T-helper 2 cell treated with Interferon-gamma antibody and Interleukin-4, amounts not matched to agents 100 ng/mL and 5 ng/mL, for 36 hours (primary cell): ENCODE data around the gene FRAS1. TPM values are rescaled to one million over a fixed set of nuclear protein-coding genes. Genes with fewer than 3 reads are reported as not detected.
"Not testable (repeated sequence)": the region's sequence is repeated elsewhere in the genome, so short reads cannot be mapped to it uniquely, and the experiment has no call there.

Experiments
- intact Hi-C: fragments of 100-400 bp; cut with micrococcal nuclease; formaldehyde crosslinking; loops from one replicate; pipeline ENCODE4 v1.15.1; 2023
- total RNA-seq: library from RNA; stranded (reverse); gene quantifications from 2 replicates; pipeline ENCODE4 v1.2.3, GENCODE V29; 2022

The FRAS1 gene
- total RNA-seq, 1 donor from 2014 or later, result not detected

DNA sequence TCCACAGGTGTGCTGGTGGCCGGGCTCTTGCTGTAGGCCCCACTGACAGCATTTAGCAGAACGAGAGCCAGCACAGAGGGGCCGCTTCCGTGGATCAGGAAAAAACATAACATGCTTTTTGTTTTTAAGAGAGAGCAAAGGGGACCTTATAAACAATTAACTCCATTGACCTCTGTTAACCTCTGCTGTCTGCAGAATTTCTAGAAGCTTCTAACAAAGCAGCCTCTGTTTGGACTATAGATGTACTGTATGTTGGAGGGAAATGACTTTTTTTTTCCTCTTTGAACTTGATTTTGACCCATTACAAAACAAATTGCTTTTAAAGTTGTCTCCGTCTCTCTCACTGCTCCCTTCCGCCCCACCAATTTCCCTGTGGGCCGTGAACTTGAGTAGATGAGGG lies 210.7 kb downstream of the FRAS1 start:
- intact Hi-C loops, result no loop called here

DNA sequence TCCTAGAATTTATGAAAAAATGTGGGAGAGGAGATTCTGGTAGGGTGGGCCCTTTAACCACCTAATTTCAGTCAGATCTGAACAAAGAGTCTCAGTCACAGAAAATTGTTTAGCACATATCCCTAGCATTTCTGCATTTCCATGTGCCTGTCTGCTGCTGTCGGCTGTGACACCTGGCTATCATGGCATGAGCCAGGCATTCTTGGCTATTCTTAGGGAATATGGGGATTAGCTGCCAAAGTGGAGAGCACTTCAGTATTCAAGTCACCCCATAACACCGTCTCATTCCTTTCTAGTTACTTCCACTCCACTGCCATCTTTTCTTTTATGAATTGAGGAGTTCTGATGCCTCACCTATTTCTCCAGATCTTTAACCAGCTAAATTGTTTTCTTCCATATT lies 211.5 kb downstream of the FRAS1 start:
- intact Hi-C loops, result no loop called here

DNA sequence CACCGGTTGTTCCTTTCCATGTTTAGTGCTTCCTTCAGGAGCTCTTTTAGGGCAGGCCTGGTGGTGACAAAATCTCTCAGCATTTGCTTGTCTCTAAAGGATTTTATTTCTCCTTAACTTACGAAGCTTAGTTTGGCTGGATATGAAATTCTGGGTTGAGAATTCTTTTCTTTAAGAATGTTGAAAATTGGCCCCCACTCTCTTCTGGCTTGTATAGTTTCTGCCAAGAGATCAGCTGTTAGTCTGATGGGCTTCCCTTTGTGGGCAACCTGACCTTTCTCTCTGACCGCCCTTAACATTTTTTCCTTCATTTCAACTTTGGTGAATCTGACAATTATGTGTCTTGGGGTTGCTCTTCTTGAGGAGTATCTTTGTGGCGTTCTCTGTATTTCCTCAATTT lies 218.3 kb downstream of the FRAS1 start:
- intact Hi-C loops, result not testable (repeated sequence)

DNA sequence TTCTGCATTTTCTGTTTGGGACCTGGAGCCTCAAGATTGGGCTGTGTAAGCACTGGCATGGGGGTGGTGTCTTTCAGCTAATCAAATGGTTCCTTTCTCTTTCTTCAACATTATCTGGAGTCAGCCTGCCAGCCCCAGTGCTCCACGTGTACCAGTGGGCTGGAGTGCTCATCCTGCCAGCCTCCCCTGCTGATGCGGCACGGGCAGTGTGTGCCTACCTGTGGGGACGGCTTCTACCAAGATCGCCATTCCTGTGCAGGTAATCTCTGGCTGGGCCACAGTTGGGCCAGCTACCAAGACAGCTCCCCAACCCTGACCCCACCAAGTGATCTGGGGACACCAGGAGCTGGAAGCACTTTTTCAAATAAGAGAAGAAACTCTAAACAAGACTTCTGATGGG lies 229.2 kb downstream of the FRAS1 start:
- intact Hi-C loops, result no loop called here

DNA sequence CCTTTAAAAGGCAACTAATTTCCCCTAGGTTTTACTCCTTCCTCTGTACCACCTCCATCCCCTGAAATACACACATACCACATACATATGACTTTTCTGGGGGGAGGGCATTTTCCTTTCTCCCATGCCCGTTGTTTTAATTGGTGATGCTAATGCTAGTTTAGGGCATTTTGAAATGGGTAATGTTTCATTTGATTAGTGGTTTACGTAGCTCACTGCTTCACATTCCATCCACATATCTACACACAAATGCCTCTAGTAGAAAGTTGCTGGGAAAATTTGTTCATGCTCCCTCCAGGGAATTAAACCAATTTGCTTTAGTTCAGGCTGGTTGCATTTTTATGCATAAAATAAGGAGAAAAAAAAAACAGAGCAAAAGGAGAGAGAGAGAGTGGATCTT lies 231.2 kb downstream of the FRAS1 start:
- intact Hi-C loops, result no loop called here

DNA sequence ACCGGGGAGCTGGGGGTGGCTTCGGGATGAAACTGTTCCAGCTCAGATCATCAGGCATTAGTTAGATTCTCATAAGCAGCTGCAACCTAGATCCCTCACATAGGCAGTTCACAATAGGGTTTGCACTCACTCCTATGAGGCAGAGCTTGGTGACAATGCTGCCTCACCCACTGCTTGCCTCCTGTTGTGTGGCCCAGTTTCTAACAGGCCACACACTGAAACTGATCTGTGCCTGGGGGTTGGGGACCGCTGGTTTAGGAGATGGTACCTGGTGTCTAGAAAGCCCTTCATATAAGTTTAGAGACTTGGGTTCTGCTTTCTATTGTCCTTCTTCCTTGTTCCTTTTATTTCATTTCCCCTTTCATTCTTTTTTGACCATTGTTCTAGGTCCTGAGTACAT lies 234.2 kb downstream of the FRAS1 start:
- intact Hi-C loops, result no loop called here

DNA sequence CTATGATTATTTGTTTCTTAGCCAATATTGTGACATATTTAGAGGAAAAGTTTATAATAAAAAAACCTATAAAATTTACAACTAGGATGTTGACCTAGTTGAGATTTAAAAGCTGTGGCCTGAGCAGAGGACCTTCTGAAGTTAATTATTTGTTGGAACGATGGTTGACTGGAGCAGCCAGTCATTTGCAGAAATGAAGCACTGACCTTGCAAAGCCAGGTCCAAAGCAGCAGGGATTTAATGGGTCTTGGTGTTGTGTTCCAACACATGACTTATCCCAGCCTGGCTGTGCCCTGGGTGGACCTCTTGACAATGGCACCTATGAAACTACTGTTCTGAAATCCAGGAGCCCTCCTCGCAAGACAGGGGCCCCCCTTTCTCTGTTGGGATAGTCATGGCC lies 235.2 kb downstream of the FRAS1 start:
- intact Hi-C loops, result no loop called here

DNA sequence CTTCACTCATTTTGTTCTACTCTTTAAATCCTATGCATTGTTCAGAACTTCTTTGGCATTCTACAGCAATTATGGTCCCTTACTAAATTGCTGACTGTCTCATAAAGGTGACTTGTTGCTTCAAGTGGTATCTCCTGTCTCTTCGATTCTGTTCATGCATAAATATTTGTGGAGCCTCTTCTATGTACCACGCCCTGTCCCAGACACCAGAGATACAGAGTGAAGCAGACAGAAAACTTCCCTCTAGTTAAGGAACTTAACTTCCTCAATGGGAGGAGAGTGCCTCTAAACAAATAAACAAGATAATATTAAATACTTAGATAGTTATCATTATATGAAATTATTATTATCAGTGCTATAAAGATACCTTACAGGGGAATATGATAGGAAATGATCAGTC lies 235.7 kb downstream of the FRAS1 start:
- intact Hi-C loops, result no loop called here

DNA sequence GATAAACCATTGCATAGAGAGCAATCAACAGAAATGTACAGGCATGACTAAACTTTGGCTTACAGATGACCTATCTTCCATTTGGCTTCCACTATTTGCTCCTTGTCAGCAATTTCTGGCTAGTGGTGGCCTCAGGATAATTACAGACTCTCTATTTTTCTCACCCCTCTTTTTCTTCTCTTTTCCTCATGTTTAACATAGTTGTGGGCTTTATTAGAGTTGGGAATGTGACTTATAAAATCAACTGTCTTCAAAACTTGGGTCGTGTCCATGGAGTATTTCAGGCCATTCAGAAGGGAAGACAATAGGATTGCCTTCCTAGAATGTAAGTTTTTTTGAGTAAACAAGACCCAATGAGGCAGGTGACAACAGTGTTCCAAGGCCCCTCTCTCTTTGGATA lies 236.2 kb downstream of the FRAS1 start:
- intact Hi-C loops, result no loop called here

DNA sequence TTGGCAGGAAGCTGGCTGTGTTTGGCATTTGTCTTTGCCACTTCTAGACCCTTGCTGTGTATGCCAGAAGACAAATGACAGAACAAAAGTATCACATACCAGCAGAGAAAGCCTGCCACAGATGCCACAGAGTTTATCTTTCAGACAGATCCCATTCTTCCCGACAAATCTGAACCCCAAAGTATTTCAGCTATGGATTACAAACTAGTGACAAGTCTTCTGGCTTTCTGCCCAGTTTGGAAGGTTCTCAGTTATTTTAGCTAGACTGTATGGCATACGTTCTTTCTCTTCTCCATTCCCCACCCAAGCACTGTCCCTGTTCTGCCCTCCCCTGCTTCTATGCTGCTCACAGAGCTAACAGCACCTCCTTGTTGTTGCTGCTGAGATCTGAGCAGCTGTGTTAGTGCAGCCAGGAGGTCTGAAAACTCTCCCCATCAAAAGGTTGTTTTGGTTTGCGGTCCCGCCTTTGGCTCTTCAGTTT lies 236.7 kb downstream of the FRAS1 start:
- intact Hi-C loops, result no loop called here

DNA sequence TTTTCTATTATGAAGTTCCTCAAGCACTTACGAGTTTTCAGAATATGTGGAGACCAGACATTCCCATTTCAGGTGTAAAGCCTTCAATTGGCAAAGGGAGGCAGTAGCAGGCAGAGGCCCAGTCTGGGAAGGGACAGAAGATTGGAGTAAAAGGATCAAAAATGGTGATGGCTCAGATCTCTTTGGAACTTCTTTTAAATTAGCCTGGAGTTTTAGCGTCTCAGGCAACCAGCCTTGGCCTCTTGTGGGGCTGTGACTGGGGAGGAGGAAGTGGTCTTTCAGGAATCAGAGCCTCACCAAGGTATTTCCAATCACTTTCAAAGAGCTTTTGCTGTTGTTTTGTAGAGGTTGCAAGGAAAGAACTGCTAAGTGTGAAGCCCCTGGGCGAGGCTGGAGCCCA lies 239.1 kb downstream of the FRAS1 start:
- intact Hi-C loops, result no loop called here

DNA sequence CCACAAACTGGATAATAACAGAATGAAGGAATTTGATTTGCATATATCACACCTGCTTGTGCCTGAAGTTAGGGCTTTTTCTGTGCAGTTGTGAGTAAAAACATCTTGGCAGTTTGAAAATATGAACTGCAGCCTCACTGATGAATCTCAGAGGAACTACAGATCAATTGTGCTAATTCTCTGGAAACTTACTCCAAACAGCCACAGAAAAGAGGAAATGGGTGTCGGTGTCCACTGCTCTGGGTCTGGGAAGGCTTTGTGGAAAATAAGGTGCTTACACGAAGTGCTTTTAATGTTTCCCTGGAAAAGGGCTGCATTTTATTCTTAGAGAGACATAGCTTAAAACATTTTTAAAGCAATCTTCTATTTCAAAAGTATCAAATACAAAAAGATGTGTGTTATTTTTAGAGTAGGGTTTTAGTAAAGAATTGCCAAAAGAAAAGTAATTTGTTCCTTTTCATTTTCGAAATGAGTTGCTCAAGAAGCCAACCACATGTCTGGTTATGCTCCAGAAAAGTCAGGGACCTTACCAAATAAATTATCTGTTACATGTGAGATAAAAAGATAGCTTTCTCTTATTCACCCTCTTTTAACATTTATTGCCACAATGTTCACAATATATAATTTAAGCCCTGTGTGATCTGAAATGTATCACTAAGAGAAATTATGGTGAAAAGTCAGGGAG lies 240.1 kb downstream of the FRAS1 start:
- intact Hi-C loops, result no loop called here

DNA sequence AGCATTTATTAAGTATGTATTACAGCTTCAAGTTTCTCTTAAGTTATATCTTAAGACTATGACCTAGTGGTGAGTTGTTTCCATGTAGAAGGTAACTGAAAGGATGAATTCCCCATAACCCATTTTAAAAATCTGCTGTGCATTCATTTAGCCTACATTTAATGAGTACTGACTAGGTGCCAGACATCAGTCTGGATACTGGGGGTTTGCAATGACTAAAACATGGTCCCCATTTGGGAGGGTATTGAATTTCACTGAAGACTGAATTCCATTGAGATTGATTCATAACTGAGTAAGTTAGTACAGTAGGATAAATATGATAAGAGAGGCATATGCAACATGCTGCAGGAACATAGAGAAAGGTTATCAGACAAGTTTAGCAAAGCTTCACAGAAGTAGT lies 241.5 kb downstream of the FRAS1 start:
- intact Hi-C loops, result no loop called here

DNA sequence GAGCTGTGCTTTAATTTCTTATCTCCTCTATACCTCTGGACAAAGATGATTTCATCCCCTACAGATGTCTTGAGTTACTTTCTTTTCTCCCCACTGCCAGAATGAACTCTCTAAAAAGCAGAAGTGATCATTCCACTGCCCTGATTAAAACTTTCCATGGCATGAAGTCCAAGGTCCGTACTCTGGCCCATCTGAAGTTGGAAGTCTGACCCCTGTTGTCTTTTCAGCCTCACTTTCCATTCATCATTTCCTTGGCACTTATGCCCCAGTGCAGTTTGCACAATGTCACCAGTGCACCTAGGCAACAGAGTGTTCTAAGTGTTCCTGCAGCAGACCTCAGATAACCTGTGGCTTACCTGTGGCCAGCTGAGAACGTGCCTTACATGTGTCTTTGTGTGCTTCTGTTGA lies 242.4 kb downstream of the FRAS1 start:
- intact Hi-C loops, result no loop called here

DNA sequence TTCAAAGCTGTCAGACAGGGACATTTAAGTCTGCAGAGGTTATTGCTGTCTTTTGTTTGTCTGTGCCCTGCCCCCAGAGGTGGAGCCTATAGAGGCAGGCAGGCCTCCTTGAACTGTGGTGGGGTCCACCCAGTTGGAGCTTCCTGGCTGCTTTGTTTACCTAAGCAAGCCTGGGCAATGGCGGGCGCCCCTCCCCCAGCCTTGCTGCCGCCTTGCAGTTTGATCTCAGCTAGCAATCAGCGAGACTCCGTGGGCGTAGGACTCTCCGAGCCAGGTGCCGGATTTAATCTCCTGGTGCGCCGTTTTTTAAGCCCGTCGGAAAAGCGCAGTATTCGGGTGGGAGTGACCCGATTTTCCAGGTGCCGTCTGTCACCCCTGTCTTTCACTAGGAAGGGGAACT lies 250.1 kb downstream of the FRAS1 start:
- intact Hi-C loops, result not testable (repeated sequence)

DNA sequence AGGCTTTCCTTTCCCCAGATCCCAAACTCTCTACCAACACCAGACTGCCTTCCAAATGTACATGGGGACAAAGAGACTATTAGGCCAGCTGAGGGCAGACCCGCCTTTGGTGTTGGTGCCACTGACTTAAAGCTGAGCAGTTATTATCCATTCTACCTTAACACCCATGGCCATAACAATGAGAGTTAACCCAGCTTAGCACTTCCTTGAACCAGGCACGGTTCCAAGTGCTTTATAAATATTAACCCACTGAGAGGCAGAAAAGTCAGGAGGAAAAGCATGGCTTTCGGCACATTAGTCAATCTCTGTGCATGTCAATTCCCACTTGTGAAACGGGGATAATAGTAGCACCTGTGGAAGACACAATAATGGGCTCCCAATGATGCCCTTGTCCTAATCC lies 251.4 kb downstream of the FRAS1 start:
- intact Hi-C loops, result no loop called here

DNA sequence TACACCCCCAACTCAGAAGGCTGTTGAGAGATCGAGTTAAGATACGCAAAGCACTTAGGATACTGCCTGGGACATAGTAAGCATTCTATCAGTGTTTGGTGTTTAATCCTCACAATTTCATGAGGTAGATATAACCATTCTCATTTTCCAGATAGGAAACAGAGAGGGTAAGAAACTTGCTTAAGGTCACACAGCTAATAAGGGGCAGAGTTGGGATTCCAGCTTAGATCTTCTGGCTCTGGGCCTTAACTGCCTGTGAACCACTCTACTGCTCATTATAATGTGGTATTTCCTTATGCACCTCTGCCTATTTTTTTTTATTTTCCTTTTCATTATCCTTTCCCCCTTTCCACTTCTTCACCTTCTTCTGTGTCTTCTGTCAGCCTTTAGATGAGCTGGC lies 252.2 kb downstream of the FRAS1 start:
- intact Hi-C loops, result no loop called here

DNA sequence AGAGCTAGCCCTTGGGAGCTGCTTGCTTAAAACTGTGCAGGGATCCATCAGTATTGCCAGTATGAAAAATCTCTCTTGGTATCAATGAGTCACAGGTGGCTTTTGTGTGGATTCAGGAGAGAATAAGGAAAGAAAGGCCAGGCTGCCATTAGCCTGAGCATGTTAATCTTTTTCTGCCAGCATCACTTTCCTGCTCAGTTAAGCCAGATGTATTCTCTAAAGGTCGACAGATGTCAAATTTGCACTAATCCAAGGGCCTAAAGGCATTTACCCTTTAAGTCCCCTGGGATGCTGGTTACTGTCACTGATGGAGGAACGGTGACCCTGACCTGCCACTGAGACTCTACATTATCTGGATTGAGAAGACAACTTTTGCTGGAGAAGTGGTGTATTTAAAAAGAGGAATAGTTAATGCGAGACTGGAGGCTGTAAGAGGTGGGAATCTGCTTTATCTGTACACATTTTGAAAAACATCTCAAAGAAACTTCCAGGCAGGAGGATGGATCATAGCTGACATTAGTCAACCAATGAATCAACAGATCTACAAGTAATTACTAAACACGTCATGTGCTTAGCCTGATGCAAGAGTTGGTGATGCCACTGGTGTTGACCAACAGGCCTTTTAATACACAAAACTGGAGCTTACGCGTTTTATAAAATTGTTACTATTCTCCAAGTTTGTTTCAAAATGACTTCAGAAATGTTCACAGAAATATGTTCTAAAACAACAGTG lies 253.1 kb downstream of the FRAS1 start:
- intact Hi-C loops, result loop anchor here (10.0 kb wide), 1 partner anchor 205 kb away; no protein-coding TSS in a partner anchor

DNA sequence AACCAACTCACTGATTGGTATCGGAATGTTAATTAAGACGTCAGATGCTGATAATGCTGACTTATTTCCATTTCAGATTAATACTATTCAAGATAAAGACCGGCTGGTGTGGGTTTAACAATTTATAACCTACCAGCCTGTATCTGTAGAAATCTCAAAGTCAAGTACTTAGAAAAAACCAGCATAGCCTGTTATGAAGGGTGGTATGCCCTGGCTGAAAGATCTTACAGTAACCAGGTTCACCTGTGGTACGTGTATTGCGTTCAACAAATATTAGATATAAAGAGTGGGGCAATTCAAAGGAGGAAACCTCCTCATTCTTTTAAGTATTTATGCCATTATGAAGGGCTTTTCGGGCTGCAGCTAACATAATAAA lies 253.6 kb downstream of the FRAS1 start:
- intact Hi-C loops, result loop anchor here (10.0 kb wide), 1 partner anchor 204 kb away; no protein-coding TSS in a partner anchor

DNA sequence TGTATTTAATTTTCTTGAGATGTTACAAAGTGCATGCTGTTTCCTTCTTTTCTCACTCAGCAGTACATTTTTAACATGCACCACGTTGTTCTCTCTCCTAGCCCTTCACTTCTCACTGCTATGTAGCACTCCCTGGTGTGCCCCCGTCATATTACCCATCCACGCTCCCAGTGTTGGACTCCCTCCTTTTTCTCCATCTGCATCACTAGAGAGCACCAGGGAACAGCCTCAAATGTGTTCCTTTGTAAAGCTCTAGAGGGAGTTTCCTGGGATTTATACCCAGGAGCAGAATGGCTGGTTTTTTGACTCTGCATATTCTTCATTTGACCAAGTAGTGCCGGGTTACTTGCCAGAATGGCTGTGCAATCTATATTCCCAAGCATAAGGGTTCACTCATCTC lies 254.2 kb downstream of the FRAS1 start:
- intact Hi-C loops, result loop anchor here (10.0 kb wide), 1 partner anchor 203 kb away; no protein-coding TSS in a partner anchor

DNA sequence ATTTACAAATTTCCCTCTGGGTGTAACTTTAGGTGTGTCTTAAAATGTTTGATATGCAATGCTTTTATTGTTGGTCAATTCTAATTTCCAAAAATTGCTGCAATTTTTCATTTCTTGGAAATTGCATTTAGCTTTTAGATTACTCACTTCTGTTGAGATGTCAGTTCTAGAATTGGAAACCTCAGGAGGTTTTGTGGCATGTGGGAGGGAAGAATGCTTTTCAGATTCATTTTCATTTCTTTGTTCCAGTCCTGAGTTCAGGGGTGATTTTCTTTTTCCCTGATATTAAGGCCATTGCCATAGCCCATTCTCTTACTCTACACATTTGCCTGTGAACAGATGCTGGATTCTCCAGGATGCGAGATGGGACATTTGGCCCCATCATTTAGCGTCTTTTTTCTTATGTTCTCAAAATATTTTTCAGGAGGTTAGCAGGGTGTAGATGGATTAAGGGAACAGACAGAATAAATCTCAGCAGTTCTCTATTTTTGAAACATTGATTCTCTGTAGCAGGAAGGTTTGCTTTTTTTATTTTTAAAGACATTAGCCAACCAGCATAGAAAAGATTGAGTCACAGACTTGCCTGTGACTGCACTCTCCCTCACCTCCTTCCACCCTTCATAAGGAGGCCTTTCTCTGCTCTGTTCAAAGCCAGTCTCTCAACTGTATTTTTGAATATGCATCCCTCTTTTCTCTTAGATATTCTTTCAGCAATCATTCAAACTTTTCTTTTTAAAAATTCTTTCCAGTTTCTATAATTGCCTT lies 256.0 kb downstream of the FRAS1 start:
- intact Hi-C loops, result loop anchor here (10.0 kb wide), 1 partner anchor 202 kb away; no protein-coding TSS in a partner anchor

DNA sequence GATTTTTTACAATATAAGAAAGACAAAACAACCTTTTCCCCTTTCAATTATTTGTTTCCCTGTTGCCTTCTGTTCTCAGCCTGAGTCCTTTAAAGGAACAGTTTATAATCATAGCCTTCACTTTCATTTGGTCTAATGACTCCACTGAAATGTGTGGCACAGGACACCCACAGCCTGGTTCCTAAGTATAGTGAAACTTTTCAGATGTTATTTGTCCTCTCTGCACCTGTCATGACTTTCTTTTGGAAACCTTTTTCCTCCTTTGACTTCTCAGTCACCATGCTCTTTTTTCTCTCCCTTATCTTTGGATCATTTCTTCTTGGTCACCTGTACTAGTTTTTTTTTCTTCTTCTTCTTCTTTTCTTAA lies 256.6 kb downstream of the FRAS1 start:
- intact Hi-C loops, result loop anchor here (10.0 kb wide), 1 partner anchor 201 kb away; no protein-coding TSS in a partner anchor
